Right lobe of liver (tissue), 4 donors: ENCODE data around the gene PSMB9.

Experiments used
- POLR2A ChIP-seq: fragments of 450-650 bp; IDR thresholded peaks from one replicate; pipeline ENCODE4 v1.6.1; 2017; ENCODE audit warnings: antibody characterized with exemption, mild to moderate bottlenecking
- TF ChIP-seq, protein P1 (sequence below), 4 donors: fragments of 200-600 bp in 3 of 4; fragments of 450-650 bp in 1 of 4; IDR thresholded peaks; one replicate each; pipeline versions ENCODE4 v1.5.1 to v1.8.0; 2016 to 2022; ENCODE audit warnings: antibody characterized with exemption in 4 of 4, mild to moderate bottlenecking in 2 of 4
- donor health status: DM: no; HTN: no; CAD: no.
- donor health status: DM: no; HTN: no; CAD: no.
- donor health status: DM: no; HTN: yes; CAD: no.

DNA sequence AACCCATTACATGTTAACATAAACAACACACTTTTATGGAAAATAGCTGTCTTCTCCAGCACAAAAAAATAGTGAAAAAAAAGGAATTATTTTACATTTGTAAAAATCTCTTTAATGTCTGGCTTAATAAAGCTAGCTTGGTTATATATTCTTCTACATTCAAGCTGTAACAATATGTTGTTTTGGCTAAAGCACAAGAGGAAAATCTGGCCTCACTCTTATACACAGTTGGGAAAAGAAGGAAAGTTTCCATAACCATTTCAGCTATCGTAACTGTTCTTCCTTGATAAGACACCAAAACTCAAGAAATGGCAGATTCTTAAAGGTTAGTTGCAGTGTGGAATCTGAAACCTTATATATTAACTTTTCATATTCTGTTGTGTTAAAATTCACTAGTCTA, 44.8 kb upstream of the PSMB9 start:
- TF ChIP-seq, protein P1, sequence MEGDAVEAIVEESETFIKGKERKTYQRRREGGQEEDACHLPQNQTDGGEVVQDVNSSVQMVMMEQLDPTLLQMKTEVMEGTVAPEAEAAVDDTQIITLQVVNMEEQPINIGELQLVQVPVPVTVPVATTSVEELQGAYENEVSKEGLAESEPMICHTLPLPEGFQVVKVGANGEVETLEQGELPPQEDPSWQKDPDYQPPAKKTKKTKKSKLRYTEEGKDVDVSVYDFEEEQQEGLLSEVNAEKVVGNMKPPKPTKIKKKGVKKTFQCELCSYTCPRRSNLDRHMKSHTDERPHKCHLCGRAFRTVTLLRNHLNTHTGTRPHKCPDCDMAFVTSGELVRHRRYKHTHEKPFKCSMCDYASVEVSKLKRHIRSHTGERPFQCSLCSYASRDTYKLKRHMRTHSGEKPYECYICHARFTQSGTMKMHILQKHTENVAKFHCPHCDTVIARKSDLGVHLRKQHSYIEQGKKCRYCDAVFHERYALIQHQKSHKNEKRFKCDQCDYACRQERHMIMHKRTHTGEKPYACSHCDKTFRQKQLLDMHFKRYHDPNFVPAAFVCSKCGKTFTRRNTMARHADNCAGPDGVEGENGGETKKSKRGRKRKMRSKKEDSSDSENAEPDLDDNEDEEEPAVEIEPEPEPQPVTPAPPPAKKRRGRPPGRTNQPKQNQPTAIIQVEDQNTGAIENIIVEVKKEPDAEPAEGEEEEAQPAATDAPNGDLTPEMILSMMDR (IDR thresholded peaks at IDR 0.05), result no peak
- no peak for TF ChIP-seq POLR2A
